HepG2 (cell line): Measurements from ENCODE around the gene ARCN1. TPM values are rescaled to one million over a fixed set of nuclear protein-coding genes. Genes with fewer than 3 reads are reported as not detected.

Experiments used
- CBX5 ChIP-seq: sonication (generic); formaldehyde crosslinking; IDR thresholded peaks from 2 replicates; pipeline ENCODE4 v1.4.0; 2020; ENCODE audit warnings: missing genetic modification reagents, borderline replicate concordance
- CEBPB ChIP-seq: IDR thresholded peaks from 2 replicates; pipeline ENCODE4 v1.6.1; 2011; ENCODE audit warnings: low read depth, low read length, improper control_type of control experiment, borderline replicate concordance
- CHCHD3 ChIP-seq: sonication (generic); formaldehyde crosslinking; IDR thresholded peaks from 2 replicates; pipeline ENCODE4 v1.8.0; 2022; ENCODE audit warnings: mild to moderate bottlenecking, missing genetic modification reagents, moderate library complexity
- EP300 ChIP-seq, 3 experiments: sonication (generic) in 1 of 3; formaldehyde crosslinking in 1 of 3; IDR thresholded peaks; 2 replicates each; pipeline versions ENCODE4 v1.5.1 to v1.6.1; 2011 to 2020; ENCODE audit warnings: low read depth in 2 of 3, low read length in 2 of 3, borderline replicate concordance in 1 of 3, improper control_type of control experiment in 1 of 3, mild to moderate bottlenecking in 1 of 3, missing genetic modification reagents in 1 of 3, moderate library complexity in 1 of 3
- HDAC6 ChIP-seq: fragments of 200-600 bp; sonication (generic); IDR thresholded peaks from 2 replicates; pipeline ENCODE4 v1.7.0; 2017; ENCODE audit warnings: mild to moderate bottlenecking, antibody characterized with exemption, low read length, low read depth
- MIER3 ChIP-seq: IDR thresholded peaks from 2 replicates; pipeline ENCODE4 v1.6.1; 2016; ENCODE audit warnings: missing compliant biosample characterization, borderline replicate concordance
- MTA1 ChIP-seq: sonication (generic); formaldehyde crosslinking; IDR thresholded peaks from 2 replicates; pipeline ENCODE4 v1.4.0; 2020; ENCODE audit warnings: missing genetic modification reagents, mild to moderate bottlenecking, borderline replicate concordance
- NR2C2 ChIP-seq: sonication (generic); formaldehyde crosslinking; IDR thresholded peaks from 2 replicates; pipeline ENCODE4 v1.4.0; 2020; ENCODE audit warnings: missing genetic modification reagents, mild to moderate bottlenecking, moderate library complexity, borderline replicate concordance
- PAX8 ChIP-seq: sonication (generic); formaldehyde crosslinking; IDR thresholded peaks from 2 replicates; pipeline ENCODE4 v1.8.0; 2022; ENCODE audit warnings: mild to moderate bottlenecking, missing genetic modification reagents, borderline replicate concordance
- POLR2AphosphoS2 ChIP-seq: IDR thresholded peaks from 2 replicates; pipeline ENCODE4 v1.6.1; 2011; ENCODE audit warnings: low read depth, low read length, improper control_type of control experiment
- PTBP1 ChIP-seq: fragments of 200-400 bp; formaldehyde crosslinking; IDR thresholded peaks from 2 replicates; pipeline ENCODE4 v1.6.1; 2018; ENCODE audit warnings: low read length, low read depth; ENCODE audit not compliant: poor library complexity, severe bottlenecking
- SP140L ChIP-seq: sonication (generic); formaldehyde crosslinking; IDR thresholded peaks from 2 replicates; pipeline ENCODE4 v1.4.0; 2020; ENCODE audit warnings: missing genetic modification reagents, borderline replicate concordance
- SRSF9 ChIP-seq: fragments of 200-400 bp; formaldehyde crosslinking; IDR thresholded peaks from 2 replicates; pipeline ENCODE4 v1.6.1; 2018; ENCODE audit warnings: borderline replicate concordance, mild to moderate bottlenecking, low read depth, low read length; ENCODE audit not compliant: insufficient read depth, poor library complexity, severe bottlenecking
- ZNF569 ChIP-seq: sonication (generic); formaldehyde crosslinking; IDR thresholded peaks from 2 replicates; pipeline ENCODE4 v1.5.0; 2020; ENCODE audit warnings: mild to moderate bottlenecking, missing genetic modification reagents, moderate library complexity, borderline replicate concordance
- polyA plus RNA-seq, 8 experiments: library from polyadenylated mRNA; depleted of rRNA in 3 of 8; stranded (reverse) in 7 of 8; unstranded in 1 of 8; fragments of >200 nt; fragmentation: Illumina TruSeq in 4 of 8; extraction: Trizol in 4 of 8; gene quantifications; 2 replicates each; pipeline versions ENCODE4 v1.2.1 to v1.2.3, GENCODE V29; 2011 to 2016; ENCODE audit warnings: low read depth in 4 of 8, missing spikeins in 1 of 8, mixed read lengths in 1 of 8; ENCODE audit not compliant: insufficient read depth in 1 of 8
- total RNA-seq, 5 experiments: library from RNA; depleted of rRNA; stranded (reverse); fragments of >200 nt; fragmentation: Illumina TruSeq; extraction: Trizol; gene quantifications; 2 replicates each; pipeline ENCODE4 v1.2.3, GENCODE V29; 2016; ENCODE audit warnings: low read depth in 1 of 5
- TF ChIP-seq, protein P1 (sequence below): sonication (generic); formaldehyde crosslinking; IDR thresholded peaks from 2 replicates; pipeline ENCODE4 v1.4.0; 2020; ENCODE audit warnings: missing genetic modification reagents
- TF ChIP-seq, protein P2 (sequence below): IDR thresholded peaks from 2 replicates; pipeline ENCODE4 v1.6.1; 2018; ENCODE audit warnings: missing genetic modification reagents
- TF ChIP-seq, protein P3 (sequence below): IDR thresholded peaks from 2 replicates; pipeline ENCODE4 v1.6.1; 2016; ENCODE audit warnings: low read depth, missing genetic modification reagents, missing compliant biosample characterization
- TF ChIP-seq, protein P4 (sequence below): IDR thresholded peaks from 2 replicates; pipeline ENCODE4 v1.6.1; 2016; ENCODE audit warnings: missing genetic modification reagents, missing compliant biosample characterization

The ARCN1 gene
- total and polyA plus RNA-seq, 2 of the 13 experiments (the other 11 are each of a cell fraction or from before 2014, with no cell fraction given) = 148 to 200 TPM

DNA sequence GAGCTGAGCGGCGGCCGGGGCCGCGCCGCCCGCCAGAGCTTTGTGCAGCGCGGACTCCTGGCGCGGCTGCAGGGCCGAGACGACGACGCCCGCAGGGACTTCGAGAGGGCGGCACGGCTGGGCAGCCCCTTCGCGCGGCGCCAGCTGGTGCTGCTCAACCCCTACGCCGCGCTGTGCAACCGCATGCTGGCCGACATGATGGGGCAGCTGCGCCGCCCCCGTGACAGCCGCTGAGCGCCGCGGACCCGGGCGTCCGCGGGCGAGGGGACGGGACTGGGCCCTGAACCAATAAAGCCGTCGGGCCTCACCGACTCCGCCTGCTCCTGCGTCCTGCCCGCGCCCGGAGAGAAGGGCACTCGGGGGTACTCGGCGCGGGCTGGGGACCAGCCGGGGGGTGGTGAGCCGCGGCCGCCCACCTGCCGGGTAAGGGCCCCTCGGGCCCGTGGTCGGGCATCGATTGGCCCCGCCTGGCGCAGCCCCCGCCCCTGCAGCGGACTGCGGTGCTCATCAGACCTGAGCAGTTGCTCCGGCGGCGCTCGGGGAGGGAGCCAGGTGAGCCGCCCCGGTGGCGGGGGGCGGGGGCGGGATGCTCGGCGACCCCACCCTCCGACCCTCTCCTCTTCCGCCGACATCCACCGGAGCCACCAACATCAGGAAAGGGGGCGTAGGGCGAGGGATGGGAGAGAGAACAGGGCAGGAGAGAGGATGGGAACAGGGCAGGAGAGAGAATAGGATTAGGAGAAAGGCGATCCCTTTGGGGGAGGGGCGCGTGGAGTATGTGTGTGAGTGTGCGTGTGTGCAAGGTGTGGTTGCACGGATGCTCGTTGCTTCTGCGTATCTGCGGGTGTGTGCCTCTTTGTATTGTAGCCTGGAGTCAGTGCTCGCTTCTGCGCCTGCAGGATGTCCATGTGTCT, 41.3 kb upstream of the ARCN1 start, which contains the start of gene TMEM25 (continued):
- TF ChIP-seq, protein P1, sequence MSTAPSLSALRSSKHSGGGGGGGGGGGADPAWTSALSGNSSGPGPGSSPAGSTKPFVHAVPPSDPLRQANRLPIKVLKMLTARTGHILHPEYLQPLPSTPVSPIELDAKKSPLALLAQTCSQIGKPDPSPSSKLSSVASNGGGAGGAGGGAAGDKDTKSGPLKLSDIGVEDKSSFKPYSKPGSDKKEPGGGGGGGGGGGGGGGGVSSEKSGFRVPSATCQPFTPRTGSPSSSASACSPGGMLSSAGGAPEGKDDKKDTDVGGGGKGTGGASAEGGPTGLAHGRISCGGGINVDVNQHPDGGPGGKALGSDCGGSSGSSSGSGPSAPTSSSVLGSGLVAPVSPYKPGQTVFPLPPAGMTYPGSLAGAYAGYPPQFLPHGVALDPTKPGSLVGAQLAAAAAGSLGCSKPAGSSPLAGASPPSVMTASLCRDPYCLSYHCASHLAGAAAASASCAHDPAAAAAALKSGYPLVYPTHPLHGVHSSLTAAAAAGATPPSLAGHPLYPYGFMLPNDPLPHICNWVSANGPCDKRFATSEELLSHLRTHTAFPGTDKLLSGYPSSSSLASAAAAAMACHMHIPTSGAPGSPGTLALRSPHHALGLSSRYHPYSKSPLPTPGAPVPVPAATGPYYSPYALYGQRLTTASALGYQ (CRISPR knock-in tag) = no peak
- TF ChIP-seq PTBP1 (no peak), MIER3 (no peak), CEBPB (no peak), POLR2AphosphoS2 (0 out of 2 replicates have a peak, but pooled peaks have one; percentile 73), SP140L (CRISPR knock-in tag) (no peak), PAX8 (CRISPR knock-in tag) (no peak), HDAC6 (no peak), CBX5 (CRISPR knock-in tag) (peak; percentile 21; the same call in 1 of the 2 replicates), EP300 (IDR thresholded peaks at IDR 0.05; ENCODE audit: low read depth in 2 of 2, low read length in 2 of 2) (no peak), EP300 (CRISPR knock-in tag; IDR thresholded peaks at IDR 0.05; ENCODE audit: borderline replicate concordance) (no peak), CHCHD3 (CRISPR knock-in tag) (no peak), ZNF569 (CRISPR knock-in tag) (no peak), NR2C2 (CRISPR knock-in tag) (peak; percentile 66; the same call in 1 of the 2 replicates), SRSF9 (no peak), MTA1 (CRISPR knock-in tag) (peak; percentile 31; the same call in 1 of the 2 replicates)
- TF ChIP-seq, protein P2, sequence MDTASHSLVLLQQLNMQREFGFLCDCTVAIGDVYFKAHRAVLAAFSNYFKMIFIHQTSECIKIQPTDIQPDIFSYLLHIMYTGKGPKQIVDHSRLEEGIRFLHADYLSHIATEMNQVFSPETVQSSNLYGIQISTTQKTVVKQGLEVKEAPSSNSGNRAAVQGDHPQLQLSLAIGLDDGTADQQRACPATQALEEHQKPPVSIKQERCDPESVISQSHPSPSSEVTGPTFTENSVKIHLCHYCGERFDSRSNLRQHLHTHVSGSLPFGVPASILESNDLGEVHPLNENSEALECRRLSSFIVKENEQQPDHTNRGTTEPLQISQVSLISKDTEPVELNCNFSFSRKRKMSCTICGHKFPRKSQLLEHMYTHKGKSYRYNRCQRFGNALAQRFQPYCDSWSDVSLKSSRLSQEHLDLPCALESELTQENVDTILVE = peak; percentile 57; the same call in 1 of the 2 replicates
- TF ChIP-seq, protein P3, sequence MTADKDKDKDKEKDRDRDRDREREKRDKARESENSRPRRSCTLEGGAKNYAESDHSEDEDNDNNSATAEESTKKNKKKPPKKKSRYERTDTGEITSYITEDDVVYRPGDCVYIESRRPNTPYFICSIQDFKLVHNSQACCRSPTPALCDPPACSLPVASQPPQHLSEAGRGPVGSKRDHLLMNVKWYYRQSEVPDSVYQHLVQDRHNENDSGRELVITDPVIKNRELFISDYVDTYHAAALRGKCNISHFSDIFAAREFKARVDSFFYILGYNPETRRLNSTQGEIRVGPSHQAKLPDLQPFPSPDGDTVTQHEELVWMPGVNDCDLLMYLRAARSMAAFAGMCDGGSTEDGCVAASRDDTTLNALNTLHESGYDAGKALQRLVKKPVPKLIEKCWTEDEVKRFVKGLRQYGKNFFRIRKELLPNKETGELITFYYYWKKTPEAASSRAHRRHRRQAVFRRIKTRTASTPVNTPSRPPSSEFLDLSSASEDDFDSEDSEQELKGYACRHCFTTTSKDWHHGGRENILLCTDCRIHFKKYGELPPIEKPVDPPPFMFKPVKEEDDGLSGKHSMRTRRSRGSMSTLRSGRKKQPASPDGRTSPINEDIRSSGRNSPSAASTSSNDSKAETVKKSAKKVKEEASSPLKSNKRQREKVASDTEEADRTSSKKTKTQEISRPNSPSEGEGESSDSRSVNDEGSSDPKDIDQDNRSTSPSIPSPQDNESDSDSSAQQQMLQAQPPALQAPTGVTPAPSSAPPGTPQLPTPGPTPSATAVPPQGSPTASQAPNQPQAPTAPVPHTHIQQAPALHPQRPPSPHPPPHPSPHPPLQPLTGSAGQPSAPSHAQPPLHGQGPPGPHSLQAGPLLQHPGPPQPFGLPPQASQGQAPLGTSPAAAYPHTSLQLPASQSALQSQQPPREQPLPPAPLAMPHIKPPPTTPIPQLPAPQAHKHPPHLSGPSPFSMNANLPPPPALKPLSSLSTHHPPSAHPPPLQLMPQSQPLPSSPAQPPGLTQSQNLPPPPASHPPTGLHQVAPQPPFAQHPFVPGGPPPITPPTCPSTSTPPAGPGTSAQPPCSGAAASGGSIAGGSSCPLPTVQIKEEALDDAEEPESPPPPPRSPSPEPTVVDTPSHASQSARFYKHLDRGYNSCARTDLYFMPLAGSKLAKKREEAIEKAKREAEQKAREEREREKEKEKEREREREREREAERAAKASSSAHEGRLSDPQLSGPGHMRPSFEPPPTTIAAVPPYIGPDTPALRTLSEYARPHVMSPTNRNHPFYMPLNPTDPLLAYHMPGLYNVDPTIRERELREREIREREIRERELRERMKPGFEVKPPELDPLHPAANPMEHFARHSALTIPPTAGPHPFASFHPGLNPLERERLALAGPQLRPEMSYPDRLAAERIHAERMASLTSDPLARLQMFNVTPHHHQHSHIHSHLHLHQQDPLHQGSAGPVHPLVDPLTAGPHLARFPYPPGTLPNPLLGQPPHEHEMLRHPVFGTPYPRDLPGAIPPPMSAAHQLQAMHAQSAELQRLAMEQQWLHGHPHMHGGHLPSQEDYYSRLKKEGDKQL (CRISPR knock-in tag) = no peak
- TF ChIP-seq, protein P4, sequence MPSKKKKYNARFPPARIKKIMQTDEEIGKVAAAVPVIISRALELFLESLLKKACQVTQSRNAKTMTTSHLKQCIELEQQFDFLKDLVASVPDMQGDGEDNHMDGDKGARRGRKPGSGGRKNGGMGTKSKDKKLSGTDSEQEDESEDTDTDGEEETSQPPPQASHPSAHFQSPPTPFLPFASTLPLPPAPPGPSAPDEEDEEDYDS = no peak
